ENCODE data around the gene CELA3A.
A peak's percentile ranks its signal among the peaks of the same experiment; 100 is the strongest.

Gene CELA3A

DNA sequence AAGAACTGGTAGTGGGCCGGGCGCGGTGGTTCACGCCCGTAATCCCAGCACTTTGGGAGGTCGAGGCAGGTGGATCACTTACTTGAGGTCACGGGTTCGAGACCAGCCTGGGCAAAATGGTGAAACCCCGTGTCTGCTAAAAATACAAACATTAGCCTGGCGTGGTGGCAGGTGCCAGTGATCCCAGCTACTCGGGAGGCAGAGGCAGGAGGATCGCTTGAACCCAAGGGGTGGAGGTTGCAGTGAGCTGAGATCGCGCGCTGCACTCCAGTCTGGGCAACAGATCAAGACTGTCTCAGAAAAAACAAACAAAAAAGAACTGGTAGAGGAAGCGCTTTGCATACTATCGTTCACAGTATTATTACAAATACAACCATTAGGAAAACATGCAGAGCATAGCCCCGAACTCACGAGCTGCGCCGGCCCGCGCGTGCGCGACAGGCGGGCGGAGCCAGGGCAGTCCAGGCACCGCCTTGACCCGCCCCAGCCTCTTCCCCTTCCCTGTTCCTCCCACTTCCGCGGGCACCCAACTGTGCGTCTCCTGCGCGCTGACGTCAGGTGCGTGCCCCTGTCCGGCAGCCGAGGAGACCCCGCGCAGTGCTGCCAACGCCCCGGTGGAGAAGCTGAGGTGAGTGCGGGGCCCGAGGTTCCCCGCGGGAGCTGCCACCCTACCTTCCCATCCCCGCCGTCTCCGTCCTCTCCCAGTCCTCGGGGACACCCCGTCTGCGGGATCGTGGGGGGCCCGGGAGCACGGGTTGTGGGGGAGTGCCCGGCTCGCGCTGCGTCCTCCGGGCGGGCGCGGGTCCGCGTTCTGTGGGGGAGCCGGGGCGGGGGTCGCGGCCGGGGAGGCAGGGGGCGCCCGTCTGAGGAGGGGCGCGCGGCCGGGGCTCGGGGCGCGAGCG lies 50.9 kb downstream of the CELA3A start, which contains the start of gene CDC42:
Gene CDC42 (plus strand): TSS at position 595 of the 902 bp plus-strand sequence. CDS start 25,770 bp downstream, outside the sequence.
- DNase-seq, result peak; percentile 98

DNA sequence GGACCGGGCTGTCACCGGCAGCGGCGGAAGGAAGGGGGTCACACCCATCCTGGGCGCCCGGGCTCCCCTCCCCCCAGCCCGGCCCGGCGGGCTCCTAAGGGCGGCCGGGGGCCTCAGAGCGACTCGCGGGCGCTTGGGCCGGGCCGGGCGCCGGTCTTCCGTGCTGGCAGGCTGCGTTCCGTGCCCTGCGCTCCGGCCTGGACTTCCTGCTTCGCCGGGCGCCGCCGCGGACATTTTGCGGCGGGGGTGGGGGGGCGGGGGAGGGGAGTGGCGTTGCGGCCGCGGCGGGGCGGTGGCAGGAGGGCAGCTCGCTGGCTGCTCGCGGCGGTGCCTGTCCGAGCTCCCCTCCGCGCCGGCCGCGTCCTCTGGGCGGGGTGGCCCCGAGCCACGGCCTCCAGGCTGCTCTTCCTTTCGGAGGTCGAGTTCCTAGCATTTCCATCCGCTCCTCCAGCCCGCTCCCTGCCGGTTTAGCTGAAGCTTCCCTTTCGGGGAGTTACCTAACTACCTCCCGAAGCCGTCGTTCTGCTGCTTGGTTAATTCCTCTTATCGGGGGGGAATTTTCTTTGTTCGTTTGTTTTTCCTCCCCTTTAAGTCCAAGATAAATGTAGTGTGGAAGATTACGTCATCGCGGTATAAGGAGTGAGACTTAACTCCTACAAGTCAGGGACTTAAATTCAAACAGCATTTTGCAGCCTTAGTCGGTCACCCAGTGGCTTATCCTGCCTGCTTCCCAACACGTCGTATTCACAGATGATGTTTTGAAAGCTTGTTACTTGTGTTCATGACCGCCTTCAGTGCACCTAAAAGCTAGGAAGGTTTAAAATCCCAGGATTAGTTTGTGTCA lies 51.8 kb downstream of the CELA3A start:
- peak; percentile 39 for DNase-seq

DNA sequence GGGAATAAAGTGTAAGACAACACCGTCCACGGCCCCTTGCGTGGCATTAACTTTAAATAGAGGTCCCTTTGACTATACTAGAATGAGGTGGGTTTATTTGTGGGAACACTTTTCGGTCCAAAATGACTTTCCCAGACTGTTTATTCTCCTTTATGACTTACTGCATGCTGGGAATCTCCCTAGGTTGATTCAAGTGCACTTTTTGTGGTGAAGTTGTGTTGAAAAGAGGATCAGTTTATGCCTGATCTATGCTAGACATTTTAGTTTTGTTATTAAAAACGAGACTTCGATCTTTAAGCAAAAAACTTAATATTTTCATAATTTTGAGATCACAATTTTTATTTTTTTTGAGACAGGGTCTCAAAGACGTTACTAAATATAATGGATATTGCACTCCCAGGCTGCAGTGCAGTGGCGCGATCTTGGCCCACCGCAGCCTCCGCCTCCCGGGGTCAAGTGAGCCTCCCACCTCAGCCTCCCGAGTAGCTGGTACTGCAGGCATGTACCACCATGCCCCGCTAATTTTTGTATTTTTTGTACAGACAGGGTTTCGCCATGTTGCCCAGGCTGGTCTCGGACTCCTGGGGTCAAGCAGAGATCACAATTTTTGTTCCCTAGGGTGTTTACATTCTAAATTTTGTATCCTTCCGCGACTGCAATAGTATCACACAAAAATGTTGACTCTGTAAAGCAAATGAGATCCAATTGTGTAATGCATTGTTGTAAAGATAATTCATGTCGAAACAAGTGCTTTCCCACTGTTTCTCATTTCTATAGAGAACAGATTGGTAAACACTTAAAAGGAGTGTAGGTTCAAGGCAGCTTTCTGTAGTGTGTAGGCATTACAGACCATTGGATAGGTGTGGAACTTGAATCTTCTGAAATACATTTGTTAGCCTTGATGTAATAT lies 52.7 kb downstream of the CELA3A start:
- DNase-seq, result no peak

DNA sequence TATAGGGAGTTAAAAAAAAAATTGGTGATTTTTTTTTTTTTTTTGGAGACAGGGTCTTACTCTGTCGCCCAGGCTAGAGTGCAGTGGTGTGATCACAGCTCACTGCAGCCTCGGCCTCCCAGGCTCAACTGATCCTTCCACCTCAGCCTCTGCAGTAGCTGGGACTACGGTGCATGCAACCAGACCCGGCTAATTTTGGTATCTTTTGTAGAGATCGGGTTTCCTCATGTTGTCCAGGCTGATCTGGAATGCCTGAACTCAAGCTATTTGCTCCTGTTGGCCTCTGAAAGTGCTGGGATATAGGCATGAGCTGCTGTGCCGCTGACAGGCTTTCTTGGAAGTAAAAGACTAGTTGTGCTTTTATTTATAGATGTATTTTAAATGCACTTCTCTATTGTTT lies 54.0 kb downstream of the CELA3A start:
- no peak for DNase-seq

DNA sequence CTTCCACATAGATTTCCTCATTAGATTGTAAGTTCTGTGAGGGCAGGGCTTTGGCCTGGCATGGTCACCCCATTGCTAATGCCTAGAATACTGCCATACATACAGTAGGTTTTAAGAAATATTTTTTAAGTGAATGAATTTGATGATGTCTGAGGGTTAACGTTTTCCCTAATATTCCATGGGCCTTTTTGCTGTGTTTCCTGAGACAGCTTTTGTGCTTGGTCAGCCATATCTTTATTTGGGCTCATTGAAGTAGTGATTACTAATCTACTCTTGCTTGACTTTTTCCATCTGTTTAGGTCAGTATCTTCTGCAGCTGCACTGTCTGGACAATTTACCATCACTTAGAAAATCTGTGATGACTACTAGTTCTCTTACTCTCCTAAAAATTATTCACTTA lies 54.6 kb downstream of the CELA3A start:
- no peak for DNase-seq

DNA sequence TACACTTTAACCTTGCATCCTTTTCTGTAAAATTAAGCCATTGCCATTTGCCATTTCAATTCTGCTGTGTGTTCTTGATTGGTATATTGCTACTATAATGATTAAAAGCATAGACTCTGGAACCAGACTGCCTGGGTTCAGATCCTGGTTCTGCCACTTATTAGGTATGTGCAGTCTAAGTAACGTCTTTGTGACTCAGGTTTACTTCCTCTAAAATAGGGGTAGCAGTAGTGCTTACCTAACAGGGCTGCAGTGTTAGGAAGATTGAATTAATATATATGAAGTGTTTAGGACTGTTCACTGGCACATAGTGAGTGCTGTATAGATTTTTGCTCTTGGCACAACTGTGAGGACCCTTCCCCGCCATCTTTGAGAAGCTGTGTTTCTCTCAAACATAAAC lies 55.5 kb downstream of the CELA3A start:
- DNase-seq, result no peak

- no peak for DNase-seq
These were observed 56.4 kb downstream of the CELA3A start for GRCh38 chr1:22057861-22058260.

Data from activated naive CD4-positive, alpha-beta T cell treated with Interleukin-2 at 50 U/mL for 16 hours (primary cell).